GM11168 (cell line): ENCODE measurements around the gene BABAM2.
"Not testable (repeated sequence)": the region's sequence is repeated elsewhere in the genome, so short reads cannot be mapped to it uniquely, and the experiment has no call there.

Source experiments
- in situ Hi-C: fragments of 300-500 bp; cut with MboI; formaldehyde crosslinking; loops from one replicate; pipeline ENCODE4 v1.12.0; 2022; ENCODE audit warnings: low sequenced_read_pairs; ENCODE audit not compliant: unreplicated experiment

Gene BABAM2

GRCh38 chr2:28259226-28259625 lies 368.7 kb downstream of the BABAM2 start:
- in situ Hi-C loops: not testable (repeated sequence)

- in situ Hi-C loops: no loop called here
Measured at GRCh38 chr2:28263690-28264089, 373.2 kb downstream of the BABAM2 start.

- in situ Hi-C loops: no loop called here
Measured at GRCh38 chr2:28267282-28267681, 376.8 kb downstream of the BABAM2 start.

GRCh38 chr2:28268386-28268785 lies 377.9 kb downstream of the BABAM2 start:
- in situ Hi-C loops: no loop called here

- in situ Hi-C loops: no loop called here
Measured at GRCh38 chr2:28269019-28269784, 378.7 kb downstream of the BABAM2 start.

- in situ Hi-C loops: no loop called here
Measured at GRCh38 chr2:28270456-28271152, 380.1 kb downstream of the BABAM2 start.

GRCh38 chr2:28271231-28271918 lies 380.8 kb downstream of the BABAM2 start:
- in situ Hi-C loops: no loop called here

GRCh38 chr2:28271919-28272250 lies 381.4 kb downstream of the BABAM2 start:
- in situ Hi-C loops: no loop called here

- in situ Hi-C loops: no loop called here
Measured at GRCh38 chr2:28273751-28274150, 383.2 kb downstream of the BABAM2 start.

- in situ Hi-C loops: no loop called here
Measured at GRCh38 chr2:28274911-28275685, 384.6 kb downstream of the BABAM2 start.

- in situ Hi-C loops: no loop called here
Measured at GRCh38 chr2:28276076-28276618, 385.6 kb downstream of the BABAM2 start.

- in situ Hi-C loops: no loop called here
Measured at GRCh38 chr2:28276807-28277206, 386.3 kb downstream of the BABAM2 start.

- in situ Hi-C loops: no loop called here
Measured at GRCh38 chr2:28277466-28277865, 386.9 kb downstream of the BABAM2 start.

- in situ Hi-C loops: no loop called here
Measured at GRCh38 chr2:28279371-28279770, 388.8 kb downstream of the BABAM2 start.

GRCh38 chr2:28280619-28281018 lies 390.1 kb downstream of the BABAM2 start:
- in situ Hi-C loops: no loop called here

GRCh38 chr2:28281739-28282138 lies 391.2 kb downstream of the BABAM2 start:
- in situ Hi-C loops: no loop called here

GRCh38 chr2:28282248-28282647 lies 391.7 kb downstream of the BABAM2 start:
- in situ Hi-C loops: no loop called here

GRCh38 chr2:28282861-28283646 lies 392.5 kb downstream of the BABAM2 start:
- in situ Hi-C loops: no loop called here

- in situ Hi-C loops: no loop called here
Measured at GRCh38 chr2:28283861-28284260, 393.3 kb downstream of the BABAM2 start.

GRCh38 chr2:28286678-28287077 lies 396.1 kb downstream of the BABAM2 start:
- in situ Hi-C loops: no loop called here
